Large intestine (tissue), 3 donors: ENCODE results near the gene PARD3. TPM values are rescaled to one million over a fixed set of nuclear protein-coding genes. Genes with fewer than 3 reads are reported as not detected.

ENCODE experiments used
- DNase-seq, 2 donors: peaks; one replicate each; pipeline versions ENCODE4 v3.0.0 to v3.0.0-alpha.2; 2013
- H3K27ac ChIP-seq: one replicate; pipeline ENCODE4 v1.5.1; 2013; ENCODE audit warnings: low read length
- H3K27me3 ChIP-seq: 2 replicates; pipeline ENCODE4 v1.6.1; 2013; ENCODE audit warnings: low read length; ENCODE audit not compliant: control insufficient read depth, insufficient read depth
- H3K36me3 ChIP-seq: 2 replicates; pipeline ENCODE4 v1.6.1; 2013; ENCODE audit warnings: low read length; ENCODE audit not compliant: control insufficient read depth, insufficient read depth
- H3K4me1 ChIP-seq: one replicate; pipeline ENCODE4 v1.6.1; 2013; ENCODE audit warnings: low read length; ENCODE audit not compliant: control insufficient read depth, insufficient read depth
- H3K4me3 ChIP-seq: one replicate; pipeline ENCODE4 v1.5.1; 2013; ENCODE audit warnings: low read length
- H3K9me3 ChIP-seq: one replicate; pipeline ENCODE4 v1.6.1; 2013; ENCODE audit warnings: mild to moderate bottlenecking, low read depth, low read length, moderate library complexity; ENCODE audit not compliant: control insufficient read depth
- WGBS: methylation state at CpG from one replicate; pipeline ENCODE4 v1.1.5; 2013; ENCODE audit warnings: low lambda C conversion rate; ENCODE audit not compliant: insufficient coverage; 5-methylcytosine and 5-hydroxymethylcytosine counted together
- polyA plus RNA-seq: library from polyadenylated mRNA; unstranded; fragments of 120-200 nt; gene quantifications from one replicate; pipeline ENCODE4 v1.2.1, GENCODE V29; 2013

The PARD3 gene
- polyA plus RNA-seq, 1 donor = 25.5 TPM

DNA sequence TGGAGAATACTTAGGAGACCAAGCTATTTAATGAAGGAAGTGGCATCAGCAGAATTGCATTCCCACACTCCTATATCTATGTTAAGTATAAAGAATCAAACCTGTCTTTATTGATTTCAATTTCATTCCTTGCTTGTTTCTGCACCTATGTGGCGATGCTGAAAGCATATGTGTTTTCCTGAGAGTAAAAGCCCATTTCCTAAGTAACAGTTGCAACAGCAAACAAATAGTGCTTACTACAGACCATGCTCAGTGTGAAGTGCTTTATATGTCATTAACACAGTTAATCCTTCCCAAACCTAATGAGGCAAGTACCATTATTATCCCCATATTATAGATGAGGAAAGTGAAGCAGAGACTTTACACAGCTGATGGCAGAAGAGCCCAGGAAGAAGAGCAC is 552.1 kb downstream of the PARD3 start:
- no peak for DNase-seq
- H3K27me3 ChIP-seq = no peaks in the 10 kb centered on the region
- no peak overlapping the region for H3K27ac ChIP-seq
- no peaks in the 10 kb centered on the region for H3K9me3 ChIP-seq
- H3K4me1 ChIP-seq = no peaks in the 10 kb centered on the region
- no CpG with 5 or more reads among the region's 1 CpG for WGBS
- H3K4me3 ChIP-seq = no peak overlapping the region
- H3K36me3 ChIP-seq = no peaks in the 10 kb centered on the region

DNA sequence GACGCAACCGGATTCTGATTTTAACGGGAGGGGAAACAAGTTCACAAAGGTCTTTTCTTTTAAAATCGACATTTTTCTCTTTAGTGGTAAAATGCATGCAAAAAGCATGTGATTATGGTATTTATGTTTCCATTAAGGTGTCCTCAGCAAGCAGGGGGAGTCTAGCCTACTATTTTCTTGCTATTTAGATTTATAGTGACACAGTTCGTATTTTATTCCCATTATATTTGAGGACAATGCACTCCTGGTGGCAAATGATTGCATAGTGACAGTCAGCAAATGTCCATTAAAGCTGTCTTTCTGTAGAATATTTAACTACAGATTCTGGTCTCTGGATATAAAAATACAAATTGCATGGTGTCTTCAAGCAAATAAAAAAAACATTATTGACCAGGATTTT is 554.2 kb downstream of the PARD3 start:
- no peak overlapping the region for H3K27ac ChIP-seq

DNA sequence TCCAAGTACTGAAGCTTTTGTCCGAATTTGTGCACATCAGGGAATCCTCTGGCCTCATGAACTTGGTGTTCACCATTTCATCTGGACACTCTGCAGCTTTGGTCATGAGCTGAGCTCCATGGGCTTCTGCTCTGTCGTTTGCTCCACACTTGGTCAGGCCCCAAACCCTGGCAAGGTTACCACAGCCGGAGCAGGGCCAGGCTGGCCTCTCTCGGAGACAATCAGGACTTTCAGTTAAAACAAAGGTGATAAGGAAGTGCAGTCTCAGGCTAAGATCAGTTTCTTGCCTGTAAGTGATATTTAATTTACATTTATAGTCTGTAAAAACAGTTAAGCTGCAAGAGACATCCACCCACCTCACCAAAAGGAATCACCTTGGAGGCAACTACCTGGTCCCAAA is 558.9 kb downstream of the PARD3 start:
- H3K4me1 ChIP-seq = peaks cover 3% of the 10 kb centered on the region
- H3K27me3 ChIP-seq = no peaks in the 10 kb centered on the region
- 86% methylated on average over 1 of the region's 4 CpGs for WGBS
- H3K4me3 ChIP-seq = no peak overlapping the region
- H3K9me3 ChIP-seq = no peaks in the 10 kb centered on the region
- H3K36me3 ChIP-seq = no peaks in the 10 kb centered on the region
- no peak for DNase-seq
- no peak overlapping the region for H3K27ac ChIP-seq

More for the DNA sequence above, 554.2 kb downstream of the PARD3 start:
- H3K4me3 ChIP-seq = no peak overlapping the region
- H3K36me3 ChIP-seq = no peaks in the 10 kb centered on the region
- no peak for DNase-seq
- no peaks in the 10 kb centered on the region for H3K9me3 ChIP-seq
- WGBS = 93% methylated on average over 3 of the region's 5 CpGs
- H3K4me1 ChIP-seq = peaks cover 3% of the 10 kb centered on the region
- H3K27me3 ChIP-seq = no peaks in the 10 kb centered on the region

DNA sequence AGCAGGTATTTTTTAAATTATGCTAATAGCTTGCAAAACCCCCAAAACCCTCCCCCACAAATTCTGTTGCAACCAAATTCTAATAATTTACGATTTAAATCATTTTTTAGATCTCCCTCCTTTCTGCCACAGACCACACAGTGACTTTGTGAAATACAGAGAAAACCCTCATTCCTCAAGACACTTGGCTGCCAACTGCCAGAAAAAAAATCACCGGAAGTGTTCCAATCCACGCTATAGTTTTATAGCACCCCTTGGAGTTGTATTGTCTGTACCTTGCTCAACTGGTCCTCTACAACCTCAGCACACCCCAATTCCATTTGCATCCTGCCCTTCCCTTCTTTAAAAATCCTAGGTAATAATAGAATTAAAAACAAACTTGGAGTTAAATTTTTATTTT is 560.1 kb downstream of the PARD3 start:
- Histone ChIP-seq H3K27me3 (no peaks in the 10 kb centered on the region), H3K36me3 (no peaks in the 10 kb centered on the region), H3K4me1 (peaks cover 3% of the 10 kb centered on the region), H3K9me3 (no peaks in the 10 kb centered on the region), H3K27ac (no peak overlapping the region), H3K4me3 (no peak overlapping the region)
- peak in 1 of 2 donors; percentile 24 for DNase-seq
- WGBS = 42% methylated on average over 2 of the region's 3 CpGs

DNA sequence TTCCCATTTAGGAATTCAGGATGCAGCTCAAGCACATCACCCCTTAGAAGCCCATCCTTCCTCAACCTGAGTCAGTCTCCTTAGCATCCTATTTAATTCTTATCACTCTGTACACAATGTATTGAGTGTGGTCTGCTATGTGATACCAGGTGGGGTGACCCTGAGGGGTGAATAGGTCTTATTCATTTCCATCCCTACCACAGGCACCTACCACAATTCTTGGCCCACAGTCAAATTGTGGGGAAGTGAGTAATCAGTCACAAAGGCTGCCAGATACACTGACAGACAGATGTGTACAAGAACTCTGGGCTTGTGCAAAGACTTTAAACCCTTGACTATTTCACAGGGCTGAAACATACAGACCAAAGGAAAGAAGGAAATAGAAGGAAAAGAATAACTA is 560.5 kb downstream of the PARD3 start:
- DNase-seq = peak in 1 of 2 donors; percentile 30
- Histone ChIP-seq H3K9me3 (no peaks in the 10 kb centered on the region), H3K27me3 (no peaks in the 10 kb centered on the region), H3K27ac (no peak overlapping the region), H3K4me3 (no peak overlapping the region), H3K4me1 (peaks cover 3% of the 10 kb centered on the region), H3K36me3 (no peaks in the 10 kb centered on the region)

DNA sequence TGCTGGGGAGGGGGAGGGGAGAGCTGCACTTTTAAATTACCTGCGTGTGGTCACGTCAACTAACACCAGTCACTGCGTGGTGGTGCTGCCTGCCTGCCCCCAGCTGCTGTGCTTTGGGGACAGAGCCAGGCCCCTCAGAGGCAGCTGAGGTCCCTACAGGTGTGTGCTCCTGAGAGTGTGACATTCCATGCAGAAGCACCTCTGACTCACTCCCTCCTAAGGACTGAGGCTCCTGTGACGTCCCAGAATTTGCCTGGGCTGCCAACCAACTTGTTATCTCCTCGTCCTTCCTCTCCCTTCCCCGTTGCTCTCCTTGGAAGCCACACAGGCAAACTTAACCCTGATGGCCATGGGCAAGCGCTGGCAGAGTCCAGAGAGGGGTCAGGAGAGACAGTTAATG is 563.0 kb downstream of the PARD3 start:
- Histone ChIP-seq H3K36me3 (no peaks in the 10 kb centered on the region), H3K27ac (no peak overlapping the region), H3K4me3 (no peak overlapping the region), H3K27me3 (no peaks in the 10 kb centered on the region), H3K9me3 (no peaks in the 10 kb centered on the region), H3K4me1 (peaks cover 3% of the 10 kb centered on the region)
- WGBS = 100% methylated on average over 1 of the region's 7 CpGs
- DNase-seq = no peak

DNA sequence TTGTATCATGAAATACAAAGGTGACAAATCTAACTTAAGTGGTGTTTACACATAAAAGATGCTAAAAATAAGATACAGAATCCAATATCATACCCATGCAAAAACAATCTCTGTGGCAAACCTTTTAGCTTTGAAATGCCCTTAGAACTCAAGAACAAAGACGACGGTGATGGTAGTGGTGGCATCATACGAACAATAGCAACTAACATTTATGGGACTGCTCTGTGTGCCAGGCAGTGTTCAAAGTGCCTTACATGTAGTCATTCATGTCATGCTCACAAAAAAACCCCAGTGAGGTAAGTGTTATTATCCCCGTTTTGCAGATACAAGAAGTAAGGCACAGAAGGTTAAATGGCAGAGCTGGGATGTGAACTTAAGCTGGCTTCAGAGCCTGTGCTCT is 563.9 kb downstream of the PARD3 start:
- H3K27me3 ChIP-seq = no peaks in the 10 kb centered on the region
- H3K4me1 ChIP-seq = peaks cover 2% of the 10 kb centered on the region
- no peak overlapping the region for H3K27ac ChIP-seq
- no peaks in the 10 kb centered on the region for H3K9me3 ChIP-seq
- no CpG with 5 or more reads among the region's 4 CpGs for WGBS
- H3K36me3 ChIP-seq = no peaks in the 10 kb centered on the region
- no peak for DNase-seq
- no peak overlapping the region for H3K4me3 ChIP-seq

DNA sequence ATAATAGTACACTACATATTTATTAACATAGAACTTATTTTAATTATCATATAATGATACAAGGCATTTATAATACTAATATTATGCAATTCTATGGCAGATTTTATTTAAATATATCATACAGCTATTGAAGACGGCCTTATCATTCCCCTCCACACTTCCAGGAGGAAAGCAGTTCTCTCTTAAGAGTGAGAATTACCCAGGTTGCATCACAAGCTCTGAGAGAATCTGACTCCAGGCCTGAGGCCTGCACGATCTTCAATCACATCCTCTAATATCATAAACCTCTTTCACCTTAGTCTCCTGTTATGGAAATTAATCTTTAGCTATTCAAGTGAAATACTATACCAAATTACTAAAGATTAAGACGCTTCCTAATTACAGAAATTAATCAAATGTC is 564.4 kb downstream of the PARD3 start:
- Histone ChIP-seq H3K4me1 (no peaks in the 10 kb centered on the region), H3K27me3 (no peaks in the 10 kb centered on the region), H3K27ac (no peak overlapping the region), H3K36me3 (no peaks in the 10 kb centered on the region), H3K9me3 (no peaks in the 10 kb centered on the region), H3K4me3 (no peak overlapping the region)
- WGBS = no CpG with 5 or more reads among the region's 3 CpGs
- no peak for DNase-seq

DNA sequence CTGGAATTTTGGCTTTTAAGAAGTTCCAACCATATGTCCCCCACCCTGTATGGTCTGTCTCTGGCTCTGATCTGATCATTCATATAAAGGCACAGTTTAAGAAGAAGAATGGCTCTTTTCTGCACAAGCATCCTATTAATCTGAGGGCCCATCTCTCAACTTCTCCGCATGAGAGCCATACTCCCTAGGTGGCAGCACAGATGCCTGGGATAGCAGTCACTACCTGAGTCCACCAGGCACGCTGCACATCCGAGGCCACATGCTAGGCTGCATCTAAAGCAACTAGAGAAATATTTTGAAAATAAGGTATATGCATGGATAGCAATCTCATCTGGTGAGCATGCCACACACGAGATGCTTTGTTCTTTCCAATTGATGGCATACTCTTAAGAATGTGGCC is 565.5 kb downstream of the PARD3 start:
- no peaks in the 10 kb centered on the region for H3K4me1 ChIP-seq
- no peak overlapping the region for H3K27ac ChIP-seq
- H3K4me3 ChIP-seq = no peak overlapping the region
- WGBS = 80% methylated on average over 1 of the region's 4 CpGs
- H3K36me3 ChIP-seq = no peaks in the 10 kb centered on the region
- H3K9me3 ChIP-seq = no peaks in the 10 kb centered on the region
- H3K27me3 ChIP-seq = no peaks in the 10 kb centered on the region
- no peak for DNase-seq

DNA sequence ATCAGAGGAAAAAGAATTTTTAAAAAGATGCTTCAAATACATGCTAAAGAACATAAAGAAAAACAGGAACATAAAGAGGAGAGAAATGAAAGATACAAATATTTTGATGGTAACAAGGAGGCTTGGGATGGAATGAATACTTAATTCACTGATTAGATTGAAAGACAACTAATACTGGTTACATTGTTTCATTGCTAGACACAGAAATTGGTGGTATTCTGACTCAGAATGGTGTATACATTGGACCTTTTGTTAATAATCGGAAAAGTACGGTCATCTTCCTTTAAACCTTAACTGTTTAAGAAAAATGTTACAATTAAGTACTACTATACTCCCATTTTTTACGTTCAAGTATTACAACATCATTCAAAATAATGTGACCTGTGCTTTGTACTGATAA is 567.5 kb downstream of the PARD3 start:
- 89% methylated on average over 3 of the region's 3 CpGs for WGBS
- Histone ChIP-seq H3K27me3 (no peaks in the 10 kb centered on the region), H3K4me1 (no peaks in the 10 kb centered on the region), H3K9me3 (no peaks in the 10 kb centered on the region), H3K36me3 (no peaks in the 10 kb centered on the region), H3K4me3 (no peak overlapping the region), H3K27ac (no peak overlapping the region)
- no peak for DNase-seq

DNA sequence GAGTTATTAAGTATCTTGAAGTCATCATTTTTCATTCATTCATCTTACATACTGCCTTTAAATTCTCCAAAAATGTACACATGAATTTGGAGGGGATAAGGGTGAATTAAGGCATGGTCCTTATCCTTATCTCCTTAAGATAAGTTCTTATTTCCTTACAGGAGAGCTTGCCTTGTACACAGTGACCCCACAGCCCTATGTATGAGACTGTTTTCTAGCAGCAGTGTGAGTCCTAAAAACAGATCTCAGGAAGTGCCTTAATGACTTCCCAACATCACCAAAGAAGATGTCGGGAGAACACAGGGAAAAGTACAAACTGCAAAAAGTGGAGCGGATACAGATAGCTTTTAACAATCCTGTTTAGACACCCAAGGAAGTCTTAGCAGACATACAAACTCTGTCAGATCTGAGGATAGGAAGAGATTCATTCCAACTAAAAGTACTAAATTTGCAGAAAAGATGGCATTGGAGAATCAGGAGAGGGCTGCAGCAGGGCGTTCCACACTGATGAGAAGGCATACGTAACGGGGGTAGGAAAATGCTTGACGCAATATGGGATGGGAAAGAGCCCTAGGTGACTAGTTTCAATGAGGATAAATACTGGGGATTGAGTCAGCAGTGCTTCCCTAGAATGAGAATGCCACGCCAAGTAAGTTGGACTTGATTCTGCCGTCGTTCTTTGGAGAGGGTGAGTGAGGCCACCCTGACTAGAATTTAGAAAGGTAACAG is 570.2 kb downstream of the PARD3 start:
- H3K9me3 ChIP-seq = no peaks in the 10 kb centered on the region
- H3K4me3 ChIP-seq = no peak overlapping the region
- H3K4me1 ChIP-seq = no peaks in the 10 kb centered on the region
- 93% methylated on average over 3 of the region's 9 CpGs for WGBS
- no peak for DNase-seq
- H3K27ac ChIP-seq = no peak overlapping the region
- no peaks in the 10 kb centered on the region for H3K36me3 ChIP-seq
- H3K27me3 ChIP-seq = no peaks in the 10 kb centered on the region
